GM12892 (cell line): ENCODE results near the gene CCDC97.
"Not testable (repeated sequence)": the region's sequence is repeated elsewhere in the genome, so short reads cannot be mapped to it uniquely, and the experiment has no call there.

ENCODE experiments used
- DNase-seq: peaks from one replicate; pipeline ENCODE4 v3.0.0; 2011; ENCODE audit not compliant: insufficient read length
- FAIRE-seq: peaks from 2 replicates; lab custom pipeline; 2011; peaks lifted over from hg19 to GRCh38; lab: Jason Lieb, UNC
- POLR2A ChIP-seq: IDR thresholded peaks from 2 replicates; pipeline ENCODE4 v1.6.1; 2011; ENCODE audit warnings: low read depth, low read length, control low read depth
- POLR2AphosphoS5 ChIP-seq: IDR thresholded peaks from 2 replicates; pipeline ENCODE4 v1.6.1; 2011; ENCODE audit warnings: low read depth, low read length, control low read depth
- TAF1 ChIP-seq: IDR thresholded peaks from 2 replicates; pipeline ENCODE4 v1.6.1; 2011; ENCODE audit warnings: low read depth, mild to moderate bottlenecking, control low read depth, low read length, borderline replicate concordance

Gene CCDC97

DNA sequence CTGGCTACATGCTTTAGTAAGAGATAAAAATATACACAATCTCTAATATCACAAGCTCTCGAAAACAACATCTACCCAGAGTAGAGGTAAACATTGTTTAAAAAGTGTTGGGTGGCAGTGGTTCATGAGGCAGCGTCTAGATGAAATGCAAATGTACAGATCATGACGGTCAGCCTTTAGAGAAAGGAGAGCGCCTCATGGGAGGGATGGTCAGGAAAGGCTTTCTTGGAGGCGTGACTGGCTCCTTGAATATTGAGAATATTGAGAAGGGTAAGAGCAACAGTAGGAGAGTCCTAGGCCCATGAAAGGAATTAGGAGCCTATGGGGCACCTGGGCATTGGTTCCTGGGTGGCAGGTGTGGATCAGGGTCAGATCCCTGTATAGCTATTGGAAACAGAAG is 35.2 kb upstream of the CCDC97 start:
- FAIRE-seq: no peak
- DNase-seq: no peak

DNA sequence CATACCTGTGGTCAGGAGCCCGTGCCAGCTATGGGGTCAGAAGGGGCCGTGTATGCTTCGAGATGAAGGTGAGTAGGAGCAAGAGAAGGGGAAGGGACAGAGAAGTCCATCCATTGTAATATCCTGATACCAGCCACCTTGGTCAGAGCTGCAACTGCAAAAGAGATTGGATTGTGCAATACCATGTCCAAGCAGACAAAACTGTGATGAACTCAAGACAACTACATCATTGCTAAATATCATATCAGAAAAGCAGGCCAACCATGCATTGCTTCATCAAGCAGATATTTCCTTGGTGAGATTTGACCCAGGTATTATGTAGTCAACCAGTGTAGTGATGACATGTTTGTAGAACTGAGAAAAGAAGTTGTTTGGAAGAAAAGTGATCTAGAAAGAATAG is 33.7 kb upstream of the CCDC97 start:
- no peak for FAIRE-seq
- no peak for TF ChIP-seq TAF1
- DNase-seq: no peak

More for the DNA sequence above, 35.2 kb upstream of the CCDC97 start:
- TF ChIP-seq TAF1 (no peak), POLR2AphosphoS5 (no peak), POLR2A (no peak)

DNA sequence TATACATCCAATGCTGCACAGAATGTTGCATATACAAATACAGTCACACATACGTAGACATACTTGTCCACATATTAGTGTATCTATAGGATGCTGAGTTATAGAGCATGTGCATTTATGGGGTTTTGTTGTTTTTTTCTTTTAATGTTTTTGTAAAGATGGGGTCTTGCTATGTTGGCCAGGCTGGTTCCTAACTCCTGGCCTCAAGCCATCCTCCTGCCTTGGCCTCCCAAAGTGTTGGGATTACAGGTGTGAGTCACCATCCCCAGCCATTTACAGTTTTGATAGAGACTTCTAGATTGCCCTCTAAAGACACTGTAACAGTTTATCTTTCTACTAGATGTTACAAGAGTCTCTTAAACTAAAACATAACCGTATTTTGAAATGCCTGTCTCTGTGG is 31.5 kb upstream of the CCDC97 start:
- no peak for TF ChIP-seq TAF1
- no peak for TF ChIP-seq POLR2AphosphoS5
- TF ChIP-seq POLR2A: no peak
- no peak for FAIRE-seq

DNA sequence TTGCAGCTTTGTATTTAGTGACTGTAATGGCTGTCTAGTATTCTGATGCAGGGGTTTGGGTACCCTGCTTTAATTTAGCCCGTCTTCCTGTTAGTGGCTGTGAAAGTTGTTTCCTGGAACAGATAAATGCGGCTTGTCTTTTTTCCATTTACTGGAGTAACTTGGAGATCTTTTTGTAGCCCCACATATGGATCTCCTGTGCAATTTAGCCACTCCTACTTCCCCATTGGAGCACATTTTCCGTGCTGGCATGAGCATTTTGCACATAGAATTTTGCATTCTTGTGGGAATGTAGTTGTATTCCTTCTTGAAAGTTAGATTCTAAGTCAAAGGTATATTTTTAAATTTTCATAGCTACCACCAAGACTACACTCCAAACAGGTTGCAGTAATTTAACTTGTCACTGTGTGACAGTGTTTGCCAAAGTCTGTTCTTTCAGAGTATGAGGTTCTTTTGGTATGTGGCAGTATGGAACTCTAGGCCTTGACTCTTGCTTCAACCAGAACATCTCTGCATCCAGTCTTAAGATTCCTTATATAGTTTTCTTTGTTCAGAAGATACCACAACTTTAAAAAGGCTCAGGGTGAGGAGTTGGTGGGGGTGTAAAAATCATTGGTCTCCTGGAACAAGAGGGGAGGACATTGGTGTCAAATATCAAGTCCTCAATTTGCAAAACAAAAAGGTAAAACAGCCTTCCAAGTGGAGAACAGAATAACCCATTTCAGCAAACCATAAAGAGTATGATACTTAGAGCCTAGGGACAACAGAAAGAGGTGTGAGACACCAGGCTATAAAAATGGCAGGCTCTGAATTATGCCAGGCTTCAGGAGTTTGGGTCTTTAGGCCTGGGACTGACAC is 21.1 kb upstream of the CCDC97 start:
- DNase-seq (no peak), FAIRE-seq (no peak)
- TF ChIP-seq TAF1: no peak
- TF ChIP-seq POLR2A: no peak
- TF ChIP-seq POLR2AphosphoS5: no peak

More for the DNA sequence above, 31.5 kb upstream of the CCDC97 start:
- DNase-seq: no peak

DNA sequence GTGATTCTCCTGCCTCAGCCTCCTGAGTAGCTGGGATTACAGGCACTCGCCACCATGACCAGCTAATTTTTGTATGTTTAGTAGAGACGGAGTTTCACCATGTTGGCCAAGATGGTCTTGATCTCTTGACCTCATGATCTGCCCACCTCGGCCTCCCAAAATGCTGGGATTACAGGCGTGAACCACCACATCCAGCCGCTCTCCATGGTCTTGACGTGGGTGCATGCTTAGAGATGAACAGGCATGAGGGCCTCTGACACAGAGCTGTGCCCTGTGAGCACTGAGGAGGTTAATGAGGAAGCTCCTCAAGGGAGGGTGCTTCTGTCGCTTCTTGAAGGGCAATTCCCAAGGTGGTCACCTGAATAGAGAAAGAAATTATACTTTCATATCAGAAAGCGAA is 20.2 kb upstream of the CCDC97 start:
- FAIRE-seq, DNase-seq: not testable (repeated sequence)

DNA sequence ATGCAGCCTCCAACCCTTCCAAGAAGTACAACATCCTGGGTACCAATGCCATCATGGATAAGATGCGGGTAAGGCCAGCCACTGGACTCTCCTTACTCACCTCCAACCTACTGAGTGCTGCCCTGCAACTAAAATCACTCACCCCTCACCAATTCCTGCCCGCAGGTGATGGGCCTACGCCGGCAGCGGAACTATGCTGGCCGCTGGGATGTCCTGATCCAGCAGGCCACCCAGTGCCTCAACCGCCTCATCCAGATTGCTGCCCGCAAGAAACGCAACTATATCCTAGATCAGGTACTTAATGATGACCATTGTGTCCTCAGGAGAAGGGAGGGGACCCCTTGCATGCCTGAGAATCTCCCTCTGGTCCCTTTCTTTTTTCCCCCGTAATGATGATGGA is 15.6 kb upstream of the CCDC97 start:
- DNase-seq (no peak), FAIRE-seq (no peak)
- TF ChIP-seq POLR2AphosphoS5: no peak
- TF ChIP-seq TAF1: no peak
- no peak for TF ChIP-seq POLR2A

DNA sequence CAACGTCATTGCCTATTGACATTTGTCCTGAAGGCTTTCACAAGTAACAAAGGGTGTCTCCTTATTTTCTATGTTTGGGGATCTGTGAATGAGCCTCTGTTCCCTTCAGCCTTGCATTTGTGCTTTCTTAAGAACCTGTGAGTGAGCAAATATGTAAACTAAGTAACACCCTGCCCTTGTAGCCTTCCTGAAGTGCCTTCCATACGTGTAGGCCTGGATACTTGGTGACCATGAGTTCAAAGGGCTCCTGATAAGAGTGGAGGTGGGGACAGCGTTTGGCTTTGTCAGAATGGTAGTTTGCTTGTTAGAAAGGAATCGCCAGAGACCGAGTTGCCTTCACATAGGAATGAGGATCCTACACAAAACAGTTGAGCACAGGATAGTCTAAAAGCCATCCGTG is 14.5 kb upstream of the CCDC97 start:
- TF ChIP-seq POLR2AphosphoS5: no peak
- no peak for TF ChIP-seq TAF1
- TF ChIP-seq POLR2A: no peak
- DNase-seq (no peak), FAIRE-seq (no peak)

DNA sequence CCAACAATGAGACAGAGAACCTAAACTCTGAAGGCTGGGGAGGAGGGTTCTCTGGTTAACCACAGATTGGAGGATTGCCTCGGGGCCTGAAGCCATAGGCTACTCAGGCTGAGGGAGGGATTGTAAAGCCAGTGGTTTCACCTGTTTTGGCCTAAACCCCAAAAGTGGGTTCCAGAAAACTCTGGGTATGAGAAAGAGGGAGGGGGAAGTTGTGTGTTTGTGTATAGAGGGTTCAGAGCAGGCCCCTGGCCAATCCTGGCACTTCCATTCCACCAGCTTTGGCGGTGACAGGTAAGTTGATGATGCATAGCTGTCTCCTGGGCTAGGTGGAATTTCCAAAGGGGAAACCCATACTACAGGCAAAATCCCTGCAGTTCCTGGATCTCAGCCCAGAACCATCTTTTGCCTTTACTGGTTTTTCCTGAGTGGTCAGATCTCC is 13.5 kb upstream of the CCDC97 start:
- TF ChIP-seq POLR2A: no peak; the same call in 1 of the 2 replicates
- 0 out of 2 replicates have a peak, but pooled peaks have one; percentile 14 for TF ChIP-seq POLR2AphosphoS5
- TF ChIP-seq TAF1: no peak
- DNase-seq (no peak), FAIRE-seq (peak; percentile 30)

DNA sequence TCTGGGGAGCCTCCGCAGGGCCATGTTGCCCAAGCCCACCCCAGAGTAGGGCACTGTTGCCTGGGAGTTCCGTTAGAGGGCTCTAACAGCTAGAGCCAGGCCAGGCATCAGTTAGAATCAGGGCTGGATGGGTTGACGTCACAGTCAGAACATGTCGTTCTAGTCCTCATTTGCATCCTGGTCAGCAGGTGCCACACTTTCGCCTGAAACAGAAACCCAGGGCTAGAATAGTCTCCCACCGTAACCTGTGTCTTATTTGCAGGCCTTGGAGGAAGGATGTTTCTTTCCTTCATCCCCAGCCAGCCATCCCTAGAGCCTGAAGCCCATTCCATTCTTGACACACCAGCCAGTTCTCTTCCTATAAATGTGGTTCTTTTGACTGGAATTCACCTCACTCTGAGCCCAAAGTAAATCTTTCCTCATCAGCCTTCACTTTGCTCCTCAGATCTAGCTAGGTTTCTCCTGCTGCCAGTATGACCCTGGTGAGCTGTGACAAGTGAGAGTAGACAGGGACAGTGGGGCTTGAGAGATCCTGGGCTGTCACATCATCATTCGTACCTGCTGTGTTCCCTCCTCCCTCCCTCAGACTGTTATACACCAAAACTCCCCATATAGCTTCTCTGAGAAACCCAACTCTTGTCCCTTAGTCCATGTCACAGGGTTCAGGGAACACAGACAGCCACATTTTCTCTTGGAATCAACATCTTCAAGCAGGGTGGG is 12.2 kb upstream of the CCDC97 start:
- peak; percentile 83 for DNase-seq
- FAIRE-seq: peak; percentile 100
- TF ChIP-seq POLR2AphosphoS5: no peak
- peak; percentile 43; the same call in 1 of the 2 replicates for TF ChIP-seq POLR2A

DNA sequence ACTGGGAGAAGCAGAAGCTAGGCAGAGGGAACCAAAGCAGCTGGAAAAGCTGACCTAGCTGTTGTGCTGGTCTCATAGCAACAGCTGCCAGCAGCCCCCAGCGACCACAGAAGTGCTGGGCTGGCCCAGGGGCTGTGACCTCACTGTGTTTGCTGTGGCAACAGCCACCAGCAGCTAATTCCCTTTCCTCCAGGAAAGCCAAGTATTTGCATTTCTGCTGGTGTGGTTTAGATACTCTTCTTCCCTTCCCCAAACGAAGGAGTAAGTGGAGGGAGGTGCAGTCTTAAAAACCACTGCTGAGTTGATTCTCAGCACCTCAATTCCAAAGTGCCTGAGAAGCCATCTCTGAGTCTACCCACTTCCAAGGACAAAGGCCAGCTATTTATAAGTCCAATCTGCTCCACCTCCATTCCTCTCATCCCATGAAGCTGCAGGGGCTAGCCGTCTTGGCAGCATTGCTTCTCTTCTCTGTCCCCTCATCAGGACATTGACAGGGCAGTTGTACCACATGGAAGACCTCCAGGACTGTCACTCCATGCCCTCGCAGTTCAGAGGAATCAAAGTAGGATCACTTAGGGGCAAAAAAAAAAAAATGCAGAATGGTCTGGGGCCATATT is 11.5 kb upstream of the CCDC97 start:
- no peak for DNase-seq
- no peak for FAIRE-seq
- TF ChIP-seq TAF1 (no peak), POLR2AphosphoS5 (peak; percentile 16; the same call in 1 of the 2 replicates), POLR2A (no peak)

DNA sequence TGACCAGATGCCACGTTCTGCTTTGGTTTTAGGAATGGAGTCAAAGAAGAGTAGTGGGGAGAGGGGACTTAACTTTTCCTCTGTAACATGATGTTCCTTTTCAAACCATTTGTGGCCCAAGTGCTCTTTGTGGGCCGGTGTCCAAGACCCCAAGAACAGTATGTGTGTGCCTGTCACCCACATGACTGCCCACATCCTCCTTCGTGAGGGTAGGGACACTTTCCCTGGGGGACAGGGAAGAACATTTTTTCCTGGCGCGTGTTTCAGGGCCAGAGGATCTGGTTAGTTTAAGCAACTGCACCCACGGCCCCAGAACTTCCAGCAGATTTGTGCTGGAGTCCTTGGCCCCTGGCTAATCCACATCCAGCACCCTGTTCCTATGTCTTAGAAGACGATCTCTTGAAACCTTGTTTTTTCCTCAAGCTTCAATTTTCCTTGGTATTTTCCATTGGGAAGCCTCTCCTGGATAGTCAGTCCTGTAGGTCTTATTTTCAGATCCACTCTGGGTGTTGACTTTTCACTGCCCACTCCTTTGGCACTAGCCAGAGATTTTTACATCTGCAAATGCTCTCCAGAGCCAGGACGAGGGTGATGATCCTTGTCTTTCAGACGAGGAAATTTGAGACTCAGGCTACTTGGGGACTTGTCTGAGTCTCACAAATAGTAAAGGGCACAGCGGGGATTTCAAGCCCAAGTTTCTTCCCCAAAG is 10.8 kb upstream of the CCDC97 start:
- FAIRE-seq: peak; percentile 42
- TF ChIP-seq POLR2A (no peak), POLR2AphosphoS5 (0 out of 2 replicates have a peak, but pooled peaks have one; percentile 7), TAF1 (no peak)
- DNase-seq: no peak

DNA sequence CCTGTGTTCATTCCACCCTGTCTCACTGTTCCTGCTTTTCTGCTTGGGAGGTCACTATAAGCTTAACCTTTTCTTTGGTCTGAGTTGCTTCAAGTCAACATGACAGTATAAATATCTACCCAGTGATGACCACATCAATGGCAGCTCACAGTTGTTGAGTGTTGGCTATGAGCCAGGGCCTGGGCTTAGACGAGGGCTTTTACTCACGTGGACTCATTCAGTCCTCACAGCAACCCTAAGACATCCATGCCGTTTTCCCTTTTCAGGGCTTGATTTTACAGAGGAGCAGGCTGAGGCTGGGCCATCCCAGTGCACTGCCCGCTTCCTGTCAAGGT is 10.2 kb upstream of the CCDC97 start:
- FAIRE-seq (peak; percentile 56), DNase-seq (no peak)

More for the DNA sequence above, 10.2 kb upstream of the CCDC97 start:
- no peak for TF ChIP-seq POLR2A
- TF ChIP-seq TAF1: no peak
- TF ChIP-seq POLR2AphosphoS5: no peak
